ENCODE data around the gene RAI1.

DNA sequence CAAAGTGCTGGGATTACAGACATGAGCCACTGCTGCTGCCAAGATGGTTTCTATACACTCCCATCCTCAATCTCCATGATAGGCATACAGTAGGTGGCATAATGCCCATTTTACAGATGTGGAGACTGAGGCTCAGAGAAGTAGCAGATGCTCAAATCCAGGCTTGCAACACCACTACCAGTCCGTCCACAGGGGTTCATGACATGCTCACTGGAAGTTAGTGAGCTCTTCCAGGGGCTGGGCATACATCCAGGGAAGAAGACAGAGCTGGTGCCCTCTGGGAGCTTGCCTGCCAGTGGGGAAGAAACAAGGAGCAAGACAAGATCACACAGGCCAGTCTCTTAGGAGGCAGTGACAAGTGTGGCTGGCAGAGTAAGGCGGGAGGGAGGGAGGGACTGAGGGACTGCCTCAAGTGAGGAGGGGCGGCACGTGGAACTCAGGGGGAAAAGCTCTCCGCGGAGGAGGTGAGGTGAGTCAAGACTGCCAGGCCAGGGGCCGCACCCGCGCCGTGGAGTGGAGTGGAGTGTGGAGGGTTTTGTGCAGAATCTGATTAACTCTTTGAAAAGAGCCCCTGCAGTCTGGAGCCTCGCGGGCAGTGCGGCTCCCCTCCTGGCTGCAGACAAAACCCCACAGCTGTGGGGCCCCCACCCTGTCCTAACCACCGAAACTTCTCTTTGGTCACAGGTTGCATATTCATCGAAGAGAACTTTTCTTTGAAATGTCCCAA is 127.6 kb downstream of the RAI1 start:
- TF ChIP-seq, protein P1, sequence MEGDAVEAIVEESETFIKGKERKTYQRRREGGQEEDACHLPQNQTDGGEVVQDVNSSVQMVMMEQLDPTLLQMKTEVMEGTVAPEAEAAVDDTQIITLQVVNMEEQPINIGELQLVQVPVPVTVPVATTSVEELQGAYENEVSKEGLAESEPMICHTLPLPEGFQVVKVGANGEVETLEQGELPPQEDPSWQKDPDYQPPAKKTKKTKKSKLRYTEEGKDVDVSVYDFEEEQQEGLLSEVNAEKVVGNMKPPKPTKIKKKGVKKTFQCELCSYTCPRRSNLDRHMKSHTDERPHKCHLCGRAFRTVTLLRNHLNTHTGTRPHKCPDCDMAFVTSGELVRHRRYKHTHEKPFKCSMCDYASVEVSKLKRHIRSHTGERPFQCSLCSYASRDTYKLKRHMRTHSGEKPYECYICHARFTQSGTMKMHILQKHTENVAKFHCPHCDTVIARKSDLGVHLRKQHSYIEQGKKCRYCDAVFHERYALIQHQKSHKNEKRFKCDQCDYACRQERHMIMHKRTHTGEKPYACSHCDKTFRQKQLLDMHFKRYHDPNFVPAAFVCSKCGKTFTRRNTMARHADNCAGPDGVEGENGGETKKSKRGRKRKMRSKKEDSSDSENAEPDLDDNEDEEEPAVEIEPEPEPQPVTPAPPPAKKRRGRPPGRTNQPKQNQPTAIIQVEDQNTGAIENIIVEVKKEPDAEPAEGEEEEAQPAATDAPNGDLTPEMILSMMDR (conservative IDR thresholded peaks at IDR 0.05), result no peak
- TF ChIP-seq ZFX (IDR thresholded peaks at IDR 0.05), result no peak

Measured in C4-2B (cell line).